Immature natural killer cell (primary cell): ENCODE data around the gene AKR1C2. TPM values are rescaled to one million over a fixed set of nuclear protein-coding genes. Genes with fewer than 3 reads are reported as not detected.
"Not testable (repeated sequence)": the region's sequence is repeated elsewhere in the genome, so short reads cannot be mapped to it uniquely, and the experiment has no call there.

Experiments
- DNase-seq, 3 donors: peaks; one replicate each; pipeline ENCODE4 v3.0.0; 2022; ENCODE audit warnings: mixed read lengths in 1 of 3
- H3K27ac Mint-ChIP-seq, 6 donors: one replicate each; pipeline ENCODE4 v1.8.0; 2020; ENCODE audit warnings: mixed read lengths in 6 of 6, mild to moderate bottlenecking in 5 of 6, inconsistent platforms in 4 of 6, moderate library complexity in 3 of 6
- H3K27me3 Mint-ChIP-seq, 3 donors: one replicate each; pipeline ENCODE4 v1.8.0; 2020 to 2021; ENCODE audit warnings: low read depth in 3 of 3, mild to moderate bottlenecking in 3 of 3, mixed read lengths in 3 of 3, moderate library complexity in 3 of 3, inconsistent platforms in 1 of 3
- H3K36me3 Mint-ChIP-seq, 3 donors: one replicate each; pipeline ENCODE4 v1.8.0; 2020; ENCODE audit warnings: mixed read lengths in 3 of 3, inconsistent platforms in 2 of 3, mild to moderate bottlenecking in 2 of 3
- H3K4me1 Mint-ChIP-seq, 2 donors: one replicate each; pipeline ENCODE4 v1.8.0; 2020; ENCODE audit warnings: inconsistent platforms in 2 of 2, mild to moderate bottlenecking in 2 of 2, mixed read lengths in 2 of 2, moderate library complexity in 1 of 2
- H3K4me3 Mint-ChIP-seq, 5 donors: one replicate each; pipeline ENCODE4 v1.8.0; 2020; ENCODE audit warnings: mild to moderate bottlenecking in 5 of 5, mixed read lengths in 5 of 5, inconsistent platforms in 3 of 5, moderate library complexity in 3 of 5
- H3K9me3 Mint-ChIP-seq, 6 donors: one replicate each; pipeline ENCODE4 v1.8.0; 2020; ENCODE audit warnings: mild to moderate bottlenecking in 6 of 6, mixed read lengths in 6 of 6, inconsistent platforms in 4 of 6, moderate library complexity in 3 of 6
- polyA plus RNA-seq, 3 donors: library from polyadenylated mRNA; unstranded; fragments of 300-500 nt; fragmentation: Illumina TruSeq; gene quantifications; one replicate each; pipeline ENCODE4 v1.2.3, GENCODE V29; 2021

The AKR1C2 gene
- polyA plus RNA-seq, 3 donors from 2014 or later: not detected

DNA sequence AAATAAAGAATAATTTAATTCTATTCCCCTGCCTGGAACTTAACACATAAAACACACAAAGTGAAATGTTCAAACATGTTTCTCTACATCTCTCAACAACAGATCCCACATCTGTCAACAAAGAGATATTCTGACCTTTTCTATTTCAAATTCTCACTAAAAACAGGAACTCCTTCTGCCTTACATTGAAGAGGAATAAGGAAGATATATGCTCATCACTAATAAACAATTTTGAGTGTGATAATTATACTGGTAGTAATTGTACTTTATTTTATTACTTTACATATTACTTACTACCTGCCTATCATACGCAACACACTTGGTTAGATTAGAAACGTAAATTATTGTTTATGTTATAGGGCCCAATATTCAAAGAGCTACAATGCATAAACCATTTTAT lies 13.4 kb downstream of the AKR1C2 start:
- no peak overlapping the region for H3K4me3 Mint-ChIP-seq
- DNase-seq: no peak

GRCh38 chr10:4988000-4988641 lies 15.5 kb downstream of the AKR1C2 start:
- not testable (repeated sequence) for H3K27ac Mint-ChIP-seq, H3K36me3 Mint-ChIP-seq, DNase-seq, H3K27me3 Mint-ChIP-seq, H3K9me3 Mint-ChIP-seq, H3K4me1 Mint-ChIP-seq, H3K4me3 Mint-ChIP-seq

More for the DNA sequence above, 13.4 kb downstream of the AKR1C2 start:
- H3K4me1 Mint-ChIP-seq: no peaks in the 10 kb centered on the region
- H3K36me3 Mint-ChIP-seq: no peaks in the 10 kb centered on the region
- H3K9me3 Mint-ChIP-seq: no peaks in the 10 kb centered on the region
- no peak overlapping the region for H3K27ac Mint-ChIP-seq
- peaks cover 0 to 6% (median 0%) of the 10 kb centered on the region in 3 donors for H3K27me3 Mint-ChIP-seq

DNA sequence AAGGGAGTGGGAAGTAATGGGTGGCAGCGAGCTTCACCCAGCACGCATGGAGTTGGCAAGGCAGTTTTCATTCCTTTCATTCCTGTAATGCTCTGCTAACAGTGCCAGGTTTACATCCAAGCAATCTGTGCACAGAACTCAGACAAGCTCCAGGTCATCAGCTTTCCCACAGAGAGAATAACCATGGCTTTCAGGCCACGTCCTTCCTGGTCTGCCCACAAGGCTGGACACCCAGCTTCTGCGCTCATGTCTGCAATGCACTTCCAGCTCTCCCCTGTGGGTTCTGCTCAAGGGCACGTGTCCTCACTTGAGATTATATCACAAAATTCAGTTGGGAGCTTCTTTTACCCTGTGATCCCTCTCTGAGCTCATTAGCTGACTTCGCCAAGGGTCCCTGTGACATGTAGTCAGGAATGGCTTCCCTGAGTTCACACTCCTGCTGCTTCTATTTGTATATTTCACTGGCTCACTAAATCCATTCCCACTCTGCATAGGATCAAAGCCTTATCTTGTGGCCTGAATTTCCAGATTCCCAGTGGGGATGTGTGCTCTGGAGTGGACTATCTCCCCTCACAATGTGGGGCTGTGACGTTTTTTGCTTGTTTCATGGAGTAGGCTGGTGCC lies 18.6 kb downstream of the AKR1C2 start:
- Mint-ChIP-seq H3K4me1 (peaks cover 0 to 6% of the 10 kb centered on the region in 2 donors), H3K36me3 (no peaks in the 10 kb centered on the region), H3K4me3 (no peak overlapping the region), H3K27ac (no peak overlapping the region), H3K9me3 (no peaks in the 10 kb centered on the region), H3K27me3 (peaks cover 4 to 8% (median 6%) of the 10 kb centered on the region in 3 donors)
- no peak for DNase-seq

DNA sequence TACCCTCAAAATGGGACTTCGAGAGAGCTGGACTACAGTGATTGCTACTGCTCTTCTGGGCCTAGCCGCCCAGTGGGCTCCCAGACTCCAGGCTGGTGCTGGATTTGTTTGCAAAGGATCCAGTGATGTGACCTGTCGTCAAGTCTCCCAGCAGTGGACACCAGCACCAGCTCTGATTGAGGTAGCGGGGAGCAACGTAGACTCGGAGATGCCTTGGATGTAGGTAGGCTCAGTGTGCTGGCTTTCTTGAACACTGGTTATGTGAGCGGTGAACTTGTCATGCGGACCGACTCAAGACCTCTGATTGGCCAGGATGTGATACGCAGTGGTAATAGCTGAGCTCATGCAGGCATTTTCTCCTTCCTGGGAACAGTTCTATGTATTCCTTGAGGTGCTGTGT lies 19.4 kb downstream of the AKR1C2 start:
- Mint-ChIP-seq H3K27me3 (peaks cover 4 to 8% (median 6%) of the 10 kb centered on the region in 3 donors), H3K4me3 (no peak overlapping the region), H3K27ac (no peak overlapping the region), H3K4me1 (peaks cover 0 to 6% of the 10 kb centered on the region in 2 donors), H3K9me3 (no peaks in the 10 kb centered on the region), H3K36me3 (no peaks in the 10 kb centered on the region)
- no peak for DNase-seq

DNA sequence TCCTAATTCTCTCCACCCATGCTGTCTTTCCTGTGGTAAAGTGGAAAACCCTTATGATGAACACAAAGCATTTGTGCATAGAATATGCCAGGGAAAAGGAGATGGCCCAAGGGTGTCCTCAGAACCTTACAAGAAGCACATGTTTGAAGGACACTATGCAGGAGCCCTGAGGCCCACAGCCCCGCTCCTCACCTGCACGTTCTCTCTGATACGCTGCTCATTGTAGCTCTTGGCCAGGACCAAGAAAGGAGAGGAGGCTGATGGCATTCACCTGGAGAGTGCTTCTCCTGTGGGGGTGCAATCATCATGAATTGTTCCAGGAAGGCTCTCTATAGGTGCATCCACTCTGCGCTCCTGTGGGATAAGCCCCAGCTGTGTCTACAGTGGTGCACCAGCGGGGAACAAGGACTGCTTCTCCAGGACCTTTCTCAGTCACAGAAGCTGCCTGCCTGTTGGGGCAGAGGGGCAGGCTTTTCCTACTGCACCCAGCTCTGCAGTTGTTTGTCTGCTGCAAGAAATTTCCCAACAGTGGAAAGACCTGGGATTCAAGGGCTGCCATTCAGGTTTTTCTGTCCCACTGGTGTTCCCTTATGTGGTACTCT lies 19.9 kb downstream of the AKR1C2 start:
- peaks cover 0 to 6% of the 10 kb centered on the region in 2 donors for H3K4me1 Mint-ChIP-seq
- no peak overlapping the region for H3K27ac Mint-ChIP-seq
- DNase-seq: no peak
- H3K4me3 Mint-ChIP-seq: no peak overlapping the region
- no peaks in the 10 kb centered on the region for H3K9me3 Mint-ChIP-seq
- H3K27me3 Mint-ChIP-seq: peaks cover 4 to 8% (median 6%) of the 10 kb centered on the region in 3 donors
- H3K36me3 Mint-ChIP-seq: no peaks in the 10 kb centered on the region

GRCh38 chr10:4982764-4983226 lies 20.9 kb downstream of the AKR1C2 start:
- Mint-ChIP-seq H3K4me1 (peaks cover 0 to 6% of the 10 kb centered on the region in 2 donors), H3K36me3 (no peaks in the 10 kb centered on the region), H3K9me3 (no peaks in the 10 kb centered on the region), H3K4me3 (no peak overlapping the region), H3K27me3 (peaks cover 4 to 8% (median 6%) of the 10 kb centered on the region in 3 donors), H3K27ac (no peak overlapping the region)
- DNase-seq: no peak

DNA sequence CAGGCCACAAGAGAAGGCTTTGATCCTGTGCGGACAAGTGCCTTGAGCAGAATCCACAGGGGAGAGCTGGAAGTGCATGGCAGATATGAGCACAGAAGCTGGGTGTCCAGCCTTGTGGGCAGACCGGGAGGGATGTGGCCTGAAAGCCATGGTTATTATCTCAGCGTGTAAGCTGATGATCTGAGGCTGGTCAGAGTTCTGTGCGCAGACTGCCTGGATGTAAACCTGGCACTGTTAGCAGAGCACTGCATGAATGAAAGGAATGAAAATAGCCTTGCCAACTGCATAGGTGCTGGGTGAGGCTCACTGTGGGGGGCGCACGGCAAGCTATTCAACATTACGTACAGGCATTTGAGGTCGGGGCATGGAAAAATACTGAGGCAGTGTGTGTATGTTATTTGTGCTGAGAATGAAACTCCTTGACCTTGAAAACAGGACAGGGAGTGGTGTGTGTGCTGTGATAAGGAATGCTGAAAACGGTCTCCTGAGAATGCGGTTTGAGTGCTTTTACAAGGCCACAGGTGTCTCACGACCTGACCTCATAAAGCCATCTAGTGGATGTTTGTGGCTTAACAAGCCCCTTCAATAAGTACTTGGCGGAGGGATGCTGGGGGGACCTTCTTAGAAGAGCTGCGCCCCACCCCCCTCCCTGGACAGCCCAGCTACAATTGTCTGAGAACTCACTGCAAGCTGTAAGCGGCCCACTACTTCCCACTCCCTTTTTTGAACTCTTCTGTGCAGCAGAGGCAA lies 21.8 kb downstream of the AKR1C2 start:
- Mint-ChIP-seq H3K36me3 (no peaks in the 10 kb centered on the region), H3K4me3 (no peak overlapping the region), H3K27me3 (peaks cover 4 to 8% (median 6%) of the 10 kb centered on the region in 3 donors), H3K4me1 (peaks cover 0 to 6% of the 10 kb centered on the region in 2 donors), H3K9me3 (no peaks in the 10 kb centered on the region), H3K27ac (no peak overlapping the region)
- DNase-seq: no peak

- H3K4me3 Mint-ChIP-seq: no peak overlapping the region
- H3K27me3 Mint-ChIP-seq: peaks cover 4 to 6% (median 6%) of the 10 kb centered on the region in 3 donors
- no peak overlapping the region for H3K27ac Mint-ChIP-seq
- H3K4me1 Mint-ChIP-seq: peaks cover 0 to 6% of the 10 kb centered on the region in 2 donors
- DNase-seq: no peak
- no peaks in the 10 kb centered on the region for H3K36me3 Mint-ChIP-seq
- no peaks in the 10 kb centered on the region for H3K9me3 Mint-ChIP-seq
These were observed 22.9 kb downstream of the AKR1C2 start for GRCh38 chr10:4980793-4981192.

GRCh38 chr10:4978870-4979269 lies 24.8 kb downstream of the AKR1C2 start:
- no peaks in the 10 kb centered on the region for H3K9me3 Mint-ChIP-seq
- no peaks in the 10 kb centered on the region for H3K36me3 Mint-ChIP-seq
- DNase-seq: no peak

GRCh38 chr10:4977025-4977424 lies 26.6 kb downstream of the AKR1C2 start:
- DNase-seq: no peak
- H3K9me3 Mint-ChIP-seq: no peaks in the 10 kb centered on the region
- no peak overlapping the region for H3K4me3 Mint-ChIP-seq
- H3K27me3 Mint-ChIP-seq: peaks cover 2 to 4% (median 2%) of the 10 kb centered on the region in 3 donors
- H3K27ac Mint-ChIP-seq: no peak overlapping the region
- no peaks in the 10 kb centered on the region for H3K36me3 Mint-ChIP-seq
- peaks cover 0 to 5% of the 10 kb centered on the region in 2 donors for H3K4me1 Mint-ChIP-seq

More at GRCh38 chr10:4978870-4979269, 24.8 kb downstream of the AKR1C2 start:
- no peak overlapping the region for H3K27ac Mint-ChIP-seq
- H3K27me3 Mint-ChIP-seq: peaks cover 2 to 6% (median 4%) of the 10 kb centered on the region in 3 donors
- H3K4me1 Mint-ChIP-seq: peaks cover 0 to 6% of the 10 kb centered on the region in 2 donors
- H3K4me3 Mint-ChIP-seq: no peak overlapping the region

- not testable (repeated sequence) for H3K9me3 Mint-ChIP-seq, H3K4me1 Mint-ChIP-seq, H3K4me3 Mint-ChIP-seq, H3K36me3 Mint-ChIP-seq, H3K27me3 Mint-ChIP-seq, H3K27ac Mint-ChIP-seq, DNase-seq
These were observed 29.3 kb downstream of the AKR1C2 start for GRCh38 chr10:4974400-4974799.

GRCh38 chr10:4973294-4973693 lies 30.4 kb downstream of the AKR1C2 start:
- not testable (repeated sequence) for H3K9me3 Mint-ChIP-seq, H3K36me3 Mint-ChIP-seq

DNA sequence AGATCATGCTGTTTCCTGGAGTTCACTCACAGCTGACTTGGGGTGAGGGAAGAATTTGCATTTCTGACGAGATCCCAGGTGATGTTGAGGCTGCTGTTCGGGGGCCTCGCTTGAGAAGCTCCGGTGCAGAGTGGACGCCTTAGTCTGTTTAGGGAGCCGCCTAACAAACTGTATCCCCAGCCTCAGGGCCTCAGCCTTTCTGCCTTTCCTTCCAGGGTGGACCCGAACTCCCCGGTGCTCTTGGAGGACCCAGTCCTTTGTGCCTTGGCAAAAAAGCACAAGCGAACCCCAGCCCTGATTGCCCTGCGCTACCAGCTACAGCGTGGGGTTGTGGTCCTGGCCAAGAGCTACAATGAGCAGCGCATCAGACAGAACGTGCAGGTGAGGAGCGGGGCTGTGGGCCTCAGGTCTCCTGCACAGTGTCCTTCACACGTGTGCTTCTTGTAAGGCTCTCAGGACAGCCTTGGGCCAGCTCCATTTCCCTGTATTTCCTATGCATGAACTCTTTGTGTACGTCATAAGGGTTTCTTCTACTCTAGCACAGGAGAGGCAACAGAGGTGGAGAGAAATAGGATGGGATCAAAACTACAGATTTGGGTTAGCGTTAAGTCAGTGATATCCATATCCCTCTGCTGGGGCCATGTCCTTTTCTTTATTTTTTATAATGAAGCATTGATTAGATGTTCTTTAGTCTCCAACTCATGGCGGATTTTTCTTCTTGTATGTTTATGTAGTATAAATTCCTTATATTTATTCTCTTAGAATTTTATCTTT lies 31.1 kb downstream of the AKR1C2 start:
- H3K27me3 Mint-ChIP-seq, H3K27ac Mint-ChIP-seq: not testable (repeated sequence)

More at GRCh38 chr10:4973294-4973693, 30.4 kb downstream of the AKR1C2 start:
- not testable (repeated sequence) for H3K4me3 Mint-ChIP-seq, H3K27me3 Mint-ChIP-seq, H3K27ac Mint-ChIP-seq, DNase-seq, H3K4me1 Mint-ChIP-seq

More for the DNA sequence above, 31.1 kb downstream of the AKR1C2 start:
- H3K4me3 Mint-ChIP-seq, H3K9me3 Mint-ChIP-seq, H3K36me3 Mint-ChIP-seq, H3K4me1 Mint-ChIP-seq, DNase-seq: not testable (repeated sequence)
